Fibroblast of lung (primary cell): ENCODE measurements around the gene PNLDC1. TPM values are rescaled to one million over a fixed set of nuclear protein-coding genes. Genes with fewer than 3 reads are reported as not detected.
A peak's percentile ranks its signal among the peaks of the same experiment; 100 is the strongest.

Experiments used
- DNase-seq, 2 donors: peaks; one replicate each; pipeline versions ENCODE4 v3.0.0 to v3.0.0-alpha.2; 2010; ENCODE audit warnings: low read depth in 2 of 2
- H2AFZ ChIP-seq: 2 replicates; pipeline ENCODE4 v1.5.1; 2012; ENCODE audit warnings: low read length, control low read depth, inconsistent platforms
- H3K27ac ChIP-seq: 2 replicates; pipeline ENCODE4 v1.5.1; 2011; ENCODE audit warnings: low read length, control low read depth; ENCODE audit not compliant: insufficient read depth
- H3K27me3 ChIP-seq: 2 replicates; pipeline ENCODE4 v1.5.1; 2011; ENCODE audit warnings: mild to moderate bottlenecking, low read length; ENCODE audit not compliant: control insufficient read depth, insufficient read depth
- H3K36me3 ChIP-seq: 2 replicates; pipeline ENCODE4 v1.5.1; 2011; ENCODE audit warnings: low read length; ENCODE audit not compliant: control insufficient read depth, insufficient read depth
- H3K4me1 ChIP-seq: 2 replicates; pipeline ENCODE4 v1.5.1; 2011; ENCODE audit warnings: low read length; ENCODE audit not compliant: control insufficient read depth, insufficient read depth; ENCODE audit errors: extremely low read depth
- H3K4me2 ChIP-seq: 2 replicates; pipeline ENCODE4 v1.5.1; 2011; ENCODE audit warnings: low read length, control low read depth; ENCODE audit not compliant: insufficient read depth; ENCODE audit errors: extremely low read depth
- H3K4me3 ChIP-seq, 4 experiments: fragments of 200-600 bp in 1 of 4; sonication (generic) in 1 of 4; replicated peaks in 1 of 4; 2 replicates each; pipeline ENCODE4 v1.5.1; 2011 to 2016; ENCODE audit warnings: low read length in 4 of 4, low read depth in 3 of 4, mild to moderate bottlenecking in 3 of 4, control low read depth in 2 of 4, inconsistent platforms in 1 of 4, mixed read lengths in 1 of 4; ENCODE audit not compliant: insufficient read depth in 1 of 4; ENCODE audit errors: control extremely low read depth in 1 of 4
- H3K79me2 ChIP-seq: 2 replicates; pipeline ENCODE4 v1.5.1; 2012; ENCODE audit warnings: mild to moderate bottlenecking, low read length, inconsistent platforms; ENCODE audit not compliant: control insufficient read depth, insufficient read depth
- H3K9ac ChIP-seq: 2 replicates; pipeline ENCODE4 v1.5.1; 2011; ENCODE audit warnings: mild to moderate bottlenecking, low read length, control low read depth; ENCODE audit not compliant: insufficient read depth
- H3K9me3 ChIP-seq: 2 replicates; pipeline ENCODE4 v1.5.1; 2012; ENCODE audit warnings: low read depth, low read length; ENCODE audit not compliant: control insufficient read depth, insufficient read depth
- H4K20me1 ChIP-seq: 2 replicates; pipeline ENCODE4 v1.5.1; 2011; ENCODE audit warnings: low read length; ENCODE audit not compliant: control insufficient read depth, insufficient read depth; ENCODE audit errors: extremely low read depth
- EZH2 ChIP-seq: IDR thresholded peaks from 2 replicates; pipeline ENCODE4 v1.5.1; 2012; ENCODE audit warnings: low read length, control low read depth, mild to moderate bottlenecking; ENCODE audit errors: missing control alignments
- polyA minus RNA-seq: library from RNA; depleted of rRNA, polyadenylated mRNA; stranded (reverse); fragments of >200 nt; gene quantifications from 2 replicates; pipeline ENCODE4 v1.2.3, GENCODE V29; 2011; ENCODE audit warnings: low replicate concordance
- polyA plus RNA-seq, 2 donors: library from polyadenylated mRNA; depleted of rRNA in 1 of 2; stranded (reverse) in 1 of 2; unstranded in 1 of 2; fragments of >200 nt; gene quantifications; 2 replicates each; pipeline ENCODE4 v1.2.1, GENCODE V29; 2011 to 2012; ENCODE audit warnings: missing spikeins in 1 of 2
- total RNA-seq: library from RNA; depleted of rRNA; stranded (reverse); fragments of >200 nt; gene quantifications from 2 replicates; pipeline ENCODE4 v1.2.1, GENCODE V29; 2014
- TF ChIP-seq, protein P1 (sequence below), 2 donors: IDR thresholded peaks in 1 of 2; conservative IDR thresholded peaks in 1 of 2; 1 replicate in 1 of 2; 2 replicates in 1 of 2; pipeline ENCODE4 v1.5.1; 2011 to 2012; ENCODE audit warnings: low read length in 2 of 2, control low read depth in 1 of 2, inconsistent platforms in 1 of 2, low read depth in 1 of 2, mild to moderate bottlenecking in 1 of 2

PNLDC1 gene
- not detected in 2 replicates for total RNA-seq
- 0.09 TPM in 1 of 2 replicates, not detected in the other for polyA plus RNA-seq
- polyA plus RNA-seq (2012), result 0.12 TPM in 1 of 2 replicates, not detected in the other
- polyA minus RNA-seq, result not detected in 2 replicates

DNA sequence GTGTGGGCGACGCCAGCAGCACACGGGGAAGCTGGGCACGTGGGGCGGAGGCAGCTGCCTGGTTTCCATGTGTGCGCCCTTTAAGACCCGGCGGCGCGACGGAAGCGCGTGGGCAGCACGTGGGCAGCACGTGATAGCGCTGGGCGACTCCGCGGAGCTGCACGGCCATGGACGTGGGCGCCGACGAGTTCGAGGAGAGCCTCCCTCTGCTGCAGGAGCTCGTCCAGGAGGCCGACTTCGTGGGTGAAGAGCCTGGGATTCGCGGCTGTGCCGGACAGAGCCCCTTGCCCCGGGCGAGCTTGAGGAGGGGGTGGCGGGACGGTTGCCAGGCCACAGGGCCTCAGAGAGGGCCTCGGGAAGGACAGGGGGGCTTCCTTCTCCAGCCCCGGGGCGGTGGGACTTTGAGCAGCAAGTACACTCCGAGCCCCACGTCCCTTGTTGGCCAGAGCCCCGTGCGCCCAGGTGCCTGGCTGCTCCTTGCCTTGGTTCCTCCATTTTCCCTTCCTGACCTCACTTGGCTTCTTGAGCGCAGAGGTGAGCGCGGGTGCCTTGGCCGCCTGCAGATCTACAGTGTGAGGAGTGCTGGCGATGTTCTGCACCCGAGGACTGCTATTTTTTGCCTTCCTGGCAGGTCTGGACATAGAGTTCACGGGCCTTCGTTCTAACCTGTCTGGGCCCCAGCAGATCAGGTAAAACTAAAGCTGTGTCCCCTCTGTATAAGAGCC, at the start of gene PNLDC1:
TSS of gene PNLDC1 (plus strand) at position 136 of the 725 bp plus-strand sequence. CDS start at position 168, 32 bp downstream.
- Histone ChIP-seq H3K79me2 (no peaks in the 10 kb centered on the region), H3K27ac (no peak within 1 kb of the TSS), H3K27me3 (no peaks in the 10 kb centered on the region), H4K20me1 (no peaks in the 10 kb centered on the region), H3K4me3 (no peak within 1 kb of the TSS), H3K36me3 (no peaks in the 10 kb centered on the region), H3K4me2 (no peak within 1 kb of the TSS), H3K9me3 (no peaks in the 10 kb centered on the region), H3K9ac (no peak within 1 kb of the TSS), H3K4me1 (no peaks in the 10 kb centered on the region), H2AFZ (no peak within 1 kb of the TSS)
- no peak for TF ChIP-seq EZH2
- TF ChIP-seq, protein P1, sequence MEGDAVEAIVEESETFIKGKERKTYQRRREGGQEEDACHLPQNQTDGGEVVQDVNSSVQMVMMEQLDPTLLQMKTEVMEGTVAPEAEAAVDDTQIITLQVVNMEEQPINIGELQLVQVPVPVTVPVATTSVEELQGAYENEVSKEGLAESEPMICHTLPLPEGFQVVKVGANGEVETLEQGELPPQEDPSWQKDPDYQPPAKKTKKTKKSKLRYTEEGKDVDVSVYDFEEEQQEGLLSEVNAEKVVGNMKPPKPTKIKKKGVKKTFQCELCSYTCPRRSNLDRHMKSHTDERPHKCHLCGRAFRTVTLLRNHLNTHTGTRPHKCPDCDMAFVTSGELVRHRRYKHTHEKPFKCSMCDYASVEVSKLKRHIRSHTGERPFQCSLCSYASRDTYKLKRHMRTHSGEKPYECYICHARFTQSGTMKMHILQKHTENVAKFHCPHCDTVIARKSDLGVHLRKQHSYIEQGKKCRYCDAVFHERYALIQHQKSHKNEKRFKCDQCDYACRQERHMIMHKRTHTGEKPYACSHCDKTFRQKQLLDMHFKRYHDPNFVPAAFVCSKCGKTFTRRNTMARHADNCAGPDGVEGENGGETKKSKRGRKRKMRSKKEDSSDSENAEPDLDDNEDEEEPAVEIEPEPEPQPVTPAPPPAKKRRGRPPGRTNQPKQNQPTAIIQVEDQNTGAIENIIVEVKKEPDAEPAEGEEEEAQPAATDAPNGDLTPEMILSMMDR (conservative IDR thresholded peaks at IDR 0.05 in 1 of 2, IDR thresholded peaks at IDR 0.05 in 1 of 2; ENCODE audit: low read depth in 1 of 2, low read length in 2 of 2), result no peak
- DNase-seq, result no peak

DNA sequence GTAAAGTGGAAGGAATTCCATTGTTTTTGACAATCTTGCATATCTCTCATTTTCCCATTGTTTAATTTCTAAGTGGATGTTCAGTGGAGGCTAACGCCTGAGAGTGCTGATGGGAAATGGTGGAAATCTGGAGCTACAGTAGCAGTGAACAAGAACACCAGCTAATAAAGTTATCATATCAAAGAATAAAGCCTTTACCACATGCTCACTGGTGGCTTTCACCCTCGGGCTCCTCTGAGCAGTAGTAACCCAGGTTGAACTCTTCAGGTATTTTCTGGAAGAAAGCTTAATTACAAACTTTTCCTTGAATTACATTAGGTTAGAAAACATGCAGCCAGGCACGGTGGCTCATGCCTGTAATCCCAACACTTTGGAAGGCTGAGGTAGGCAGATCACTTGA, 48.6 kb upstream of the PNLDC1 start:
- no peaks in the 10 kb centered on the region for H3K27me3 ChIP-seq
- no peak overlapping the region for H3K4me3 ChIP-seq
- H3K4me1 ChIP-seq, result no peaks in the 10 kb centered on the region
- no peak overlapping the region for H2AFZ ChIP-seq
- no peaks in the 10 kb centered on the region for H4K20me1 ChIP-seq
- no peak for TF ChIP-seq EZH2
- TF ChIP-seq, protein P1 (conservative IDR thresholded peaks at IDR 0.05 in 1 of 2, IDR thresholded peaks at IDR 0.05 in 1 of 2; ENCODE audit: low read depth in 1 of 2, low read length in 2 of 2), result no peak
- no peak overlapping the region for H3K4me2 ChIP-seq
- peaks cover 5% of the 10 kb centered on the region for H3K79me2 ChIP-seq
- H3K9me3 ChIP-seq, result no peaks in the 10 kb centered on the region
- H3K9ac ChIP-seq, result no peak overlapping the region
- no peak for DNase-seq
- H3K36me3 ChIP-seq, result peaks cover 17% of the 10 kb centered on the region
- no peak overlapping the region for H3K27ac ChIP-seq

GRCh38 chr6:159753081-159753872, 46.8 kb upstream of the PNLDC1 start:
- H3K36me3 ChIP-seq, result peaks cover 19% of the 10 kb centered on the region
- H3K4me3 ChIP-seq, result no peak overlapping the region
- H3K9ac ChIP-seq, result no peak overlapping the region
- H4K20me1 ChIP-seq, result no peaks in the 10 kb centered on the region
- H3K27me3 ChIP-seq, result no peaks in the 10 kb centered on the region
- H3K9me3 ChIP-seq, result no peaks in the 10 kb centered on the region
- peaks cover 5% of the 10 kb centered on the region for H3K79me2 ChIP-seq
- H3K27ac ChIP-seq, result no peak overlapping the region
- TF ChIP-seq EZH2, result no peak
- peaks cover under 1% of the 10 kb centered on the region for H3K4me1 ChIP-seq
- H3K4me2 ChIP-seq, result no peak overlapping the region
- no peak overlapping the region for H2AFZ ChIP-seq
- DNase-seq, result peak in 1 of 2 donors; percentile 29
